Measurements from ENCODE around the gene MTCP1.

MTCP1 gene

DNA sequence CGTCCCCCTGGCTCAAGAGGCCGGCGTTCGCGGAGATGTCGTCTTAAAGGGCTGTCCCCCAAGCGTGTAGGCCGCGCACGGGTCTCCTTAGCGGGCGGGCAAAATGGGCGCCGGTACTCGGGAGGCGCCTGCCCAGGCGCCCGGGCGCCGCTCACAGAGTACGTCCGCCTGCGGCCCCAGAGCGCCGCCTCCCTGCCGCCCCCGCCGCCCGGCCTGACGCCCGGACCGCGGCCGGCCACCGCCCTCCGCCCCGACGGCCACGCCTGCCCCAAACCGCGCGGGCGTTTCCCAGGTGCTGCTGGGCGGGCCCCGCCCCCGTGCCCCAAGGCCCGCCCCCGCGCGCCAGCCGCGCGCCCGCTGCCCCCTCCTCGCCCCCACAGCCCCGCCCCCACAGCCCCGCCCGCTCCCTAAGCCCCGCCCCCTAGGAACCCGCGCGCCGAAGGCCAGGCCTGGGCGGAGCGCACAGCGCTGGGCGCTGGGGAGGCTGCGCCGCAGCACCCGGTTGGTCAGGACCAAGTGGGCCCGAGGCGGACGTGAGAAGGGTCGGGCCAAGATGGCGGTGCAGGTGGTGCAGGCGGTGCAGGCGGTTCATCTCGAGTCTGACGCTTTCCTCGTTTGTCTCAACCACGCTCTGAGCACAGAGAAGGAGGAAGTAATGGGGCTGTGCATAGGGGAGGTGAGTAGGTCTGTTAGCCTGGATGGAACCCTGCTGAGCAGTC, at the start of gene MTCP1, which contains the start of the genes BRCC3 and CMC4:
Gene MTCP1, minus strand, starts transcription at position 162 of the 719 bp plus-strand sequence. CDS start 5,126 bp downstream, outside the sequence.
Gene BRCC3, plus strand, starts transcription at position 534 of the 719 bp plus-strand sequence. Its CDS starts 20 bp downstream, at position 554.
Gene CMC4, minus strand, starts transcription at position 162 of the 719 bp plus-strand sequence. CDS start 7,113 bp downstream, outside the sequence.
- peak; percentile 43 for DNase-seq (ENCODE audit: low read depth)

GRCh38 chrX:155115174-155115819, 44.4 kb upstream of the MTCP1 start:
- no peak for DNase-seq (ENCODE audit: low read depth)

DNA sequence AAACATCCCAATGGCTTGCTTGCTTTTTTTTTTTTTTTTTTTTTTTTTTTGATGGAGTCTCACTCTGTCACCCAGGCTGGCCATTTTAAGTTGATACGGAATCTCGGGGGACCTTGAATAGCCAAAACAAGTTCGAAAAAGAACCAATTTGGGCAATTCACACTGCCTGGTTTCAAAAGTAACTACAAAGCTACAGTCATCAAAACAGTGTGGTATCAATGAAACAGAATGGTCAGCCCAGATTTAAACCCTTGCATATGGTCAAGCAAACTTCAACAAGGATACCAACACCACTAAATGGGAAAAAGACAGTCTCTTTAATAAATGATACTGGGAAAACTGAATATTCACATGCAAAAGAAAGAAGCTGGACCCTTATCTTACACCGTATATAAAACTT, 42.2 kb upstream of the MTCP1 start:
- DNase-seq (ENCODE audit: low read depth) = no peak

GRCh38 chrX:155112171-155112570, 41.2 kb upstream of the MTCP1 start:
- no peak for DNase-seq (ENCODE audit: low read depth)

- DNase-seq (ENCODE audit: low read depth) = no peak
Measured at GRCh38 chrX:155108427-155108826, 37.5 kb upstream of the MTCP1 start.

GRCh38 chrX:155105919-155106318, 35.0 kb upstream of the MTCP1 start:
- DNase-seq (ENCODE audit: low read depth) = no peak

DNA sequence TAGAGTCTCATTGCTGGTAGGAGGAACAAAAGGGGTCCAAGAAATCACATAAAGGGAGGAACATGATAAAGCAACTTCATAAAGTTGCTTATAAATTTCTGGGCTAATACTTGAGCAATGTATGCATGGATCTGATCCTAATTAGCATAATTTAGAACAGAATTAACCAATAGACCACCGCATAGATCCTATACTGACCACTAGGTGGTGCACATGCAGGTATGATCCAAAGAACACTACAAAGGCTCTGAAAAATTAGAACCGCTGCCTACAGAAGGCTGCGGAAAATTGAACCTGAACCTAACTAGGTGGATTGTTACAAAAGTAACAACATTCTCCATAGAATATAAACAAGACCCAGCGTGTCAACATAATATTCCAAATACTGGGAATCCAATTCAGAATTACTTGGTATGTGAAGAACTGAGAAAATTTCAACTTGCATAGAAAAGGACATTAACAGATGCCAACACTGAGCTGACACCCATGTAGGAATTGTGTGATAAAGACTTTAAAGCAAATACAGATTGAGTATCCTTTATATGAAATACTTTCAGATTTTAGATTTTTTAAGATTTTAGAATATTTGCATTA, 23.6 kb upstream of the MTCP1 start:
- no peak for DNase-seq (ENCODE audit: low read depth)

GRCh38 chrX:155086961-155087735, 16.2 kb upstream of the MTCP1 start:
- no peak for DNase-seq (ENCODE audit: low read depth)

GRCh38 chrX:155086202-155086840, 15.4 kb upstream of the MTCP1 start:
- DNase-seq (ENCODE audit: low read depth) = no peak

- no peak for DNase-seq (ENCODE audit: low read depth)
Measured at GRCh38 chrX:155071694-155072280, 851 bp upstream of the MTCP1 start.

DNA sequence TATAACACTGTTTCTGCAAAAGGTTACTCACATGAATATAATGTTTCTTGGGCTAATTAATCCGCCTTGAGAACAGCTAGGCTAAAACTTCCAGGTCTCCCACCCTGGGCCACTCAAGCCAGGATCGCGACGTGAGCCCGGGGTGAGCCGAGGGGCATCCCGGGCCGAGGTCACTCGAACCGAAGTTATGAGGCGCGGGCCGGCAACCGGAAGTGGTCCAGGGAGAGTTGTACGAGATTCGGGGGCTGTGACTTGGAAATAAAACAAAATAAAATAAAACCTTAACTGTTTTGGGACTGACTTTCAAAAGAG, 317 bp downstream of the MTCP1 start:
- DNase-seq (ENCODE audit: low read depth) = no peak

- DNase-seq (ENCODE audit: low read depth) = no peak
Measured at GRCh38 chrX:155070038-155070437, 898 bp downstream of the MTCP1 start.

- no peak for DNase-seq (ENCODE audit: low read depth)
Measured at GRCh38 chrX:155069414-155069813, 1.5 kb downstream of the MTCP1 start.

GRCh38 chrX:155068165-155068564, 2.8 kb downstream of the MTCP1 start:
- peak; percentile 36 for DNase-seq (ENCODE audit: low read depth)

- no peak for DNase-seq (ENCODE audit: low read depth)
Measured at GRCh38 chrX:155065035-155065734, 5.8 kb downstream of the MTCP1 start.

DNA sequence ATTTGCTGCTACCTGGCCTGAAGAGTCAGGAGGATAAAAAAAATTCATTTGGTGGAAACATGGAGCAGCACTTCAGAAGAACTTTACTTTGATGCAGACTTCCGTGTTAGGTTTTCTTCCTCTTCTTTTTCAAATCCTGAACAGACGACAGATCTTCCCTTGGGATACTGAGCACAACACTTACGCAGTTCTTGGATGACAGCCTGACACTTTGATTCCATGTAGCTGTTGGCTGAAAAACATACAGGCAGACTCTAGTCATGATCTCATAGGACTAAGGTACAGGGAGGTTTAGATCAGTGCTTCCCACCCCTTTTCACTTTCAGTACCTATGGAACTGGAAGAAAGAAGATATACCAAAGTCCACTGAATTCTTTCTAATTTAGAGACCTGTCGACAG, 9.2 kb downstream of the MTCP1 start:
- no peak for DNase-seq (ENCODE audit: low read depth)

GRCh38 chrX:155056877-155057792, 13.8 kb downstream of the MTCP1 start:
- DNase-seq (ENCODE audit: low read depth) = peak; percentile 46

GRCh38 chrX:155056471-155056870, 14.5 kb downstream of the MTCP1 start:
- no peak for DNase-seq (ENCODE audit: low read depth)

- DNase-seq (ENCODE audit: low read depth) = no peak
Measured at GRCh38 chrX:155055494-155055893, 15.4 kb downstream of the MTCP1 start.

- no peak for DNase-seq (ENCODE audit: low read depth)
Measured at GRCh38 chrX:155054255-155054654, 16.7 kb downstream of the MTCP1 start.
